GM12801 (cell line): ENCODE data around the gene AMMECR1.

Source experiments
- TF ChIP-seq, protein P1 (sequence below): IDR thresholded peaks from one replicate; pipeline ENCODE4 v1.5.1; 2011; ENCODE audit warnings: control low read depth; ENCODE audit not compliant: insufficient read length; ENCODE audit errors: extremely low read depth

The AMMECR1 gene

GRCh38 chrX:110308220-110308619 lies 9.7 kb downstream of the AMMECR1 start:
- TF ChIP-seq, protein P1, sequence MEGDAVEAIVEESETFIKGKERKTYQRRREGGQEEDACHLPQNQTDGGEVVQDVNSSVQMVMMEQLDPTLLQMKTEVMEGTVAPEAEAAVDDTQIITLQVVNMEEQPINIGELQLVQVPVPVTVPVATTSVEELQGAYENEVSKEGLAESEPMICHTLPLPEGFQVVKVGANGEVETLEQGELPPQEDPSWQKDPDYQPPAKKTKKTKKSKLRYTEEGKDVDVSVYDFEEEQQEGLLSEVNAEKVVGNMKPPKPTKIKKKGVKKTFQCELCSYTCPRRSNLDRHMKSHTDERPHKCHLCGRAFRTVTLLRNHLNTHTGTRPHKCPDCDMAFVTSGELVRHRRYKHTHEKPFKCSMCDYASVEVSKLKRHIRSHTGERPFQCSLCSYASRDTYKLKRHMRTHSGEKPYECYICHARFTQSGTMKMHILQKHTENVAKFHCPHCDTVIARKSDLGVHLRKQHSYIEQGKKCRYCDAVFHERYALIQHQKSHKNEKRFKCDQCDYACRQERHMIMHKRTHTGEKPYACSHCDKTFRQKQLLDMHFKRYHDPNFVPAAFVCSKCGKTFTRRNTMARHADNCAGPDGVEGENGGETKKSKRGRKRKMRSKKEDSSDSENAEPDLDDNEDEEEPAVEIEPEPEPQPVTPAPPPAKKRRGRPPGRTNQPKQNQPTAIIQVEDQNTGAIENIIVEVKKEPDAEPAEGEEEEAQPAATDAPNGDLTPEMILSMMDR: no peak

GRCh38 chrX:110304884-110305283 lies 13.0 kb downstream of the AMMECR1 start:
- TF ChIP-seq, protein P1: no peak

DNA sequence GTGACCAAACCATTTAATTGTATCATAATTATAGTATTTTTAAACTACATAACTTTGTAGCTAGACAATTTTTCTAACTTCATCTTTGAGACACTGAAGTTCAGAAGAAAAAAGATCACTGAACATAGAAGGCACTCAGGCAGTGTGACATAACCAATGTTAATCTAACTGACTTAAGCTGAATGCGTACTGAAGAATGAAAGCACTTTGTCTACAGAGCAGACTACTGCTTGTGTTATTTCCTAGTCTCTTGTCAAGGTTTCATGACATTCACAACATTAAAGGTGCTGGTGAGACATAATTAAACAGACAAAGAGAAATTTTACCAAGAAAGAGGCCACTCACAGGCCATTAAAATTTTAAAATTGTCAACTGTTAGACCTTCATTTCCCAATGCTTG lies 13.5 kb downstream of the AMMECR1 start:
- TF ChIP-seq, protein P1: no peak

DNA sequence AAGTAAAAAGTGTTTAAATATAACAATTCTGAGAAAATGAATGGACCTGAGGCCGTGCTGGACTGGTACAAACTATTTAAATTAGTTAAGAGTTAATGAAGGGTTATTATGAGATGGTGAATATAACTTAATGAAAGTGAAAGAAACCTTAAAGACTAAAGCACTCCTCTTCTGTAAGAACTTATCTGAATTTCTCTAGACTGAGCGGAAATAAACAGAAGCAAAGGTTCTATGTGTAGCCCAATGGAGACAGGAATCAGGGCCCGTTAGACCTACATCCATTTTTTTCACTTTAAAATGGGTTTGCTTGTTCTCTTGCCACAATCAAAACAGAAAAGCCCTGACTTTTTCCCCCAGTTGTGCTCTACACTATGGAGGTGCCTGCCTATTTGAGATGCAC lies 14.9 kb downstream of the AMMECR1 start:
- TF ChIP-seq, protein P1: no peak

- TF ChIP-seq, protein P1: no peak
These were observed 16.7 kb downstream of the AMMECR1 start for GRCh38 chrX:110301194-110301593.

- TF ChIP-seq, protein P1: no peak
These were observed 23.8 kb downstream of the AMMECR1 start for GRCh38 chrX:110294087-110294486.

DNA sequence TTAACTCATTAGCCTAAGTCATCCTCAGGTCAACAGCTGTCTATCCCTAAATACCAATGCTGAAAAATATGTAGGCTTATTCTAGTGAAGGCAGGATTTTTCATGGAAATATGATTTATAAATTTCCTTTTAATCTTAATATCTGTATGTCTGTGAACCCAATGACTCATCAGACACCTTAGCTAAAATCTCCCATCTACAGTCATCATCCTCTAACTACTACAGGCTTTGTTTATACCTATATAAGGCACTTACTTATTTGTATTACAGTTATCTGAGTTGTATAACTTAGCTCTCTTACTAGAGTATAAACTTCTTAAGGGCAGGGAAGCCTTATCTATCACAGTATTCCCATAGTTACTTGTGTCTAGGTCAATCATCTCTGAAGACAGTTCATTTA lies 24.2 kb downstream of the AMMECR1 start:
- TF ChIP-seq, protein P1: no peak

DNA sequence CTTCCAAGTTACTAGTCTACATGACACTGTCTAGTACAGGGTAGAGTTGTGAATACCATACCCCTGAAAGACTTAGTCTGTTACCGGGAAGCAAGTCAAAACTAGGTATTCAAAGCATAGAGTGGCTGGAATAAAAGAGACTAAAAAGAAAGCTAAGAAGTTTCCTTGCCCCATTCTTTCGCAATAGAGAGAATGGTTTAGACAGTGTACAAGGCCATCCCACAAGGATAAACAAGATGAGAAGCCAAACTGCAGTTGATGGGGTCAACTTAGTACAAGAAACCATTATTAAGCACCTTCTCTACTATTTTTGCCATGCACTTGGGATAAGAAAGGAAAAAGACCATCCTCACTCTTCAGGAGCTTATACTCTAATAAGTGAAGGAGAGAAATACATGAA lies 30.3 kb downstream of the AMMECR1 start:
- TF ChIP-seq, protein P1: no peak
